Measurements from ENCODE around the gene NSF.

Gene NSF

DNA sequence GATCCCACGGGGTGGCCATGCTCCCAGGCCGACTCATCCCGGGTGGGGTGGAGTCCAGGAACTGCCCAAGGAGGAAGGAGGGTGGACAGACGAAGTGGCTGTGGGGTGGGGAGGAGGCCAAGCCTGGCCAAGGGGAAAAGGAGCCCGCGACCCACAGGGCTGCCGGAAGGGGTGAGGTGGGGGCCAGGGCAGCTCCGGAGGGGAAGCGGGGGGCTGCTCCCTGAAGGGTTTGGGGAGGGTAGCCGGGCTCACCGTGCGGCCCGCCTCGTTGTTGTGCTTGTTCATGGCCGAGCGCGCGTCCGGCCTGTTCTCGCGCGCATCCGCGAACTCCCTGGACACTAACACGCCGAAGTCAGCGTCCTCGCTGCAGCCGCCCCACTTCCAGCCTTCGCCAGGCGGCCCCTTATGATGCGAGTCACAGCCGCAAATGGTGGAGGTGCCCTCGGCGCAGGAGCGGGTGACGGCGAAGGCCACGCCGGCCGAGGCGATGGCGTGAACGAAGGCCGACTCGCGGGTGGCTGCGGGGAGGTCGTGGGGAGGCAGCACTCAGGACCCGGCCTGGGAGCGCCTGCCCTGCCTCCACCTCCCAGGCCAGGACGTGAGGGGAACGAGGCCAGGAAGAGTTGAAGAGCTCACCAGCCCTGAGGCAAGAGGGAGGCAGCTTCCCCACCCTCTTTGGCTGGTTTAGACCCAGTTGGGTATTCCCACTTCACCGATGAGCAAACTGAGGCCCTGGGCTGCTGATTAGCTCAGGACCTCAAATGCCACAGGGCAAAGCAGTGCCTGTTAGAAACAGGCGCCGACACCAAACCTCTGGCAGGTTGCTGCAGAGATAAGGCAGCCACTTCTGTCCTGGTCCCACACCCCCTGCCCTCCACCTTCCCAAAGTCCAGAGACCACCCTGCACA is 179.3 kb downstream of the NSF start:
- no peaks in the 10 kb centered on the region for H4K20me1 ChIP-seq (ENCODE audit: control insufficient read depth, insufficient read depth, low read depth, low read length)
- H3K9me3 ChIP-seq (ENCODE audit: control insufficient read depth, insufficient read depth, low read length) = no peaks in the 10 kb centered on the region
- no peak overlapping the region for H3K27ac ChIP-seq (ENCODE audit: low read depth, low read length)
- TF ChIP-seq, protein P1, sequence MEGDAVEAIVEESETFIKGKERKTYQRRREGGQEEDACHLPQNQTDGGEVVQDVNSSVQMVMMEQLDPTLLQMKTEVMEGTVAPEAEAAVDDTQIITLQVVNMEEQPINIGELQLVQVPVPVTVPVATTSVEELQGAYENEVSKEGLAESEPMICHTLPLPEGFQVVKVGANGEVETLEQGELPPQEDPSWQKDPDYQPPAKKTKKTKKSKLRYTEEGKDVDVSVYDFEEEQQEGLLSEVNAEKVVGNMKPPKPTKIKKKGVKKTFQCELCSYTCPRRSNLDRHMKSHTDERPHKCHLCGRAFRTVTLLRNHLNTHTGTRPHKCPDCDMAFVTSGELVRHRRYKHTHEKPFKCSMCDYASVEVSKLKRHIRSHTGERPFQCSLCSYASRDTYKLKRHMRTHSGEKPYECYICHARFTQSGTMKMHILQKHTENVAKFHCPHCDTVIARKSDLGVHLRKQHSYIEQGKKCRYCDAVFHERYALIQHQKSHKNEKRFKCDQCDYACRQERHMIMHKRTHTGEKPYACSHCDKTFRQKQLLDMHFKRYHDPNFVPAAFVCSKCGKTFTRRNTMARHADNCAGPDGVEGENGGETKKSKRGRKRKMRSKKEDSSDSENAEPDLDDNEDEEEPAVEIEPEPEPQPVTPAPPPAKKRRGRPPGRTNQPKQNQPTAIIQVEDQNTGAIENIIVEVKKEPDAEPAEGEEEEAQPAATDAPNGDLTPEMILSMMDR (IDR thresholded peaks at IDR 0.05; ENCODE audit: low read depth, low read length, poor library complexity, severe bottlenecking) = no peak
- no peak for TF ChIP-seq EZH2phosphoT487 (IDR thresholded peaks at IDR 0.05; ENCODE audit: borderline replicate concordance, low read length)
- no peak overlapping the region for H3K4me3 ChIP-seq (ENCODE audit: low read length)
- peaks cover 17% of the 10 kb centered on the region for H3K4me1 ChIP-seq (ENCODE audit: control insufficient read depth, low read length)
- H3K4me2 ChIP-seq (ENCODE audit: low read length) = no peak overlapping the region
- no peaks in the 10 kb centered on the region for H3K36me3 ChIP-seq (ENCODE audit: control insufficient read depth, low read length)
- peaks cover 40% of the 10 kb centered on the region for H3K27me3 ChIP-seq (ENCODE audit: control insufficient read depth, low read length)
- H3K79me2 ChIP-seq (ENCODE audit: control insufficient read depth, low read length) = no peaks in the 10 kb centered on the region
- H3K9me2 ChIP-seq (replicated peaks; ENCODE audit: control insufficient read depth, low read length) = no peaks in the 10 kb centered on the region
- H3F3A ChIP-seq (ENCODE audit: control insufficient read depth, insufficient read depth) = no peaks in the 10 kb centered on the region

GRCh38 chr17:46770439-46770817 is 180.0 kb downstream of the NSF start:
- H3K4me3 ChIP-seq (ENCODE audit: low read length) = no peak overlapping the region
- peak overlapping the region; percentile 53; the same call in 1 of the 2 replicates for H3K4me2 ChIP-seq (ENCODE audit: low read length)
- no peaks in the 10 kb centered on the region for H3K9me3 ChIP-seq (ENCODE audit: control insufficient read depth, insufficient read depth, low read length)
- TF ChIP-seq, protein P1 (IDR thresholded peaks at IDR 0.05; ENCODE audit: low read depth, low read length, poor library complexity, severe bottlenecking) = no peak
- no peak for TF ChIP-seq EZH2phosphoT487 (IDR thresholded peaks at IDR 0.05; ENCODE audit: borderline replicate concordance, low read length)
- H4K20me1 ChIP-seq (ENCODE audit: control insufficient read depth, insufficient read depth, low read depth, low read length) = no peaks in the 10 kb centered on the region
- peaks cover 41% of the 10 kb centered on the region for H3K27me3 ChIP-seq (ENCODE audit: control insufficient read depth, low read length)
- no peaks in the 10 kb centered on the region for H3K79me2 ChIP-seq (ENCODE audit: control insufficient read depth, low read length)
- H3K27ac ChIP-seq (ENCODE audit: low read depth, low read length) = no peak overlapping the region
- peaks cover 17% of the 10 kb centered on the region for H3K4me1 ChIP-seq (ENCODE audit: control insufficient read depth, low read length)
- no peaks in the 10 kb centered on the region for H3K36me3 ChIP-seq (ENCODE audit: control insufficient read depth, low read length)
- H3K9me2 ChIP-seq (replicated peaks; ENCODE audit: control insufficient read depth, low read length) = no peaks in the 10 kb centered on the region
- no peaks in the 10 kb centered on the region for H3F3A ChIP-seq (ENCODE audit: control insufficient read depth, insufficient read depth)

DNA sequence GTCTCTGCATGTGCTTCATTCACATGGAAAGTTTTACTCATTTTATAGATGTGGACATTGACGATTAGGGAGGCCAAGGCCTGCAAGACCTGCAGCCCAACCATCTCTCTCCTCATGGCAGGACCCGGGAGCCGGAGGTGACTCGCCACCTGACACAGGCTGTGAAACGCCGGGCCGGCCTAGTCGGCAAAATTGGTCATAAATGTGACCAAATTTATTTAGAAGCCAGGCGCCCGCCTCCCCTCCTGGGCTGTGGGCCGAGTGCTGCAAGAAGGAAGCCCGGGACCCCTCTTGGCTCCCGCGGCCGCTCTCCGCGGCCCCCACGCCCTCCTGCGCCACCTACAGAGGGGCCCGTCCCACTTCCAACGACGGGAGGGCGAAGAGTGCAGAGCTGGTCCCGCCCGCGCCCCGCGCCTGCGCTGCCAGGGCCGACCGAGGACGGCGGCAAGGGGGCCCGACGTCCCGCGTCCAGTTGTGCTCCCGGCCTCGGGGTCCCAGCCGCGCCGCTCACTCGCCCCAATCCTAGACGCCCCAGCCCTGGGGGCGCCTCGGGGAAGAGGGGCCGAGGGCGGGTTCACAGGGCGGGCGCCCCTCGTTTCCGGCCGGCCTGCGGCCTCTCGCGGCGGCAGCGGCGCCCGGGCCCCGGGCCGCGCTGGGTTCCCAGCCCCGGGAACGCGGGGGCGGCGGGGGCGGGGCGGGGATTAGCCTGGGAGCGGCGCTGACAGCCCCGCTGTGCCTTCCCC is 180.5 kb downstream of the NSF start:
- TF ChIP-seq EZH2phosphoT487 (IDR thresholded peaks at IDR 0.05; ENCODE audit: borderline replicate concordance, low read length) = no peak
- TF ChIP-seq, protein P1 (IDR thresholded peaks at IDR 0.05; ENCODE audit: low read depth, low read length, poor library complexity, severe bottlenecking) = no peak
- H3K4me1 ChIP-seq (ENCODE audit: control insufficient read depth, low read length) = peaks cover 17% of the 10 kb centered on the region
- no peaks in the 10 kb centered on the region for H3K36me3 ChIP-seq (ENCODE audit: control insufficient read depth, low read length)
- peaks cover 41% of the 10 kb centered on the region for H3K27me3 ChIP-seq (ENCODE audit: control insufficient read depth, low read length)
- peak overlapping the region; percentile 53 for H3K4me2 ChIP-seq (ENCODE audit: low read length)
- H3K9me3 ChIP-seq (ENCODE audit: control insufficient read depth, insufficient read depth, low read length) = no peaks in the 10 kb centered on the region
- H3F3A ChIP-seq (ENCODE audit: control insufficient read depth, insufficient read depth) = no peaks in the 10 kb centered on the region
- H3K27ac ChIP-seq (ENCODE audit: low read depth, low read length) = no peak overlapping the region
- peak overlapping the region; percentile 47 for H3K4me3 ChIP-seq (ENCODE audit: low read length)
- H4K20me1 ChIP-seq (ENCODE audit: control insufficient read depth, insufficient read depth, low read depth, low read length) = no peaks in the 10 kb centered on the region
- H3K9me2 ChIP-seq (replicated peaks; ENCODE audit: control insufficient read depth, low read length) = no peaks in the 10 kb centered on the region
- no peaks in the 10 kb centered on the region for H3K79me2 ChIP-seq (ENCODE audit: control insufficient read depth, low read length)
